H1 (cell line): ENCODE results near the gene GSTT4. TPM values are rescaled to one million over a fixed set of nuclear protein-coding genes. Genes with fewer than 3 reads are reported as not detected.

ENCODE experiments used
- CTCF ChIA-PET: fragments of 300-600 bp; sonication (Branson Sonifier 250); formaldehyde crosslinking; loops from one replicate; lab custom pipeline; 2021; ENCODE audit not compliant: partially characterized antibody; lab: Charles Lee
- POLR2A ChIA-PET: fragments of 300-600 bp; sonication (Branson Sonifier 250); formaldehyde crosslinking; loops from one replicate; lab custom pipeline; 2021; ENCODE audit warnings: inconsistent platforms; ENCODE audit not compliant: partially characterized antibody; lab: Charles Lee
- DNase-seq, 2 experiments: peaks; one replicate each; pipeline versions ENCODE4 v3.0.0 to v3.0.0-alpha.2; 2010 to 2022; ENCODE audit warnings: low spot score in 2 of 2, low read depth in 1 of 2, mixed read lengths in 1 of 2
- FAIRE-seq: peaks from 2 replicates; lab custom pipeline; 2011; peaks lifted over from hg19 to GRCh38; lab: Jason Lieb, UNC
- H2AFZ ChIP-seq: 2 replicates; pipeline ENCODE4 v1.8.1; 2012; ENCODE audit warnings: low read length, inconsistent platforms
- H2AK5ac ChIP-seq: 2 replicates; pipeline ENCODE4 v1.6.1; 2013; ENCODE audit warnings: low read depth, low read length
- H2BK120ac ChIP-seq: replicated peaks from 2 replicates; pipeline ENCODE3; 2013; ENCODE audit warnings: low read depth, low read length, inconsistent platforms
- H2BK12ac ChIP-seq: 2 replicates; pipeline ENCODE4 v1.6.1; 2013; ENCODE audit warnings: low read depth, low read length
- H2BK15ac ChIP-seq: 2 replicates; pipeline ENCODE4 v1.6.1; 2013; ENCODE audit warnings: low read length
- H2BK20ac ChIP-seq: 2 replicates; pipeline ENCODE4 v1.6.1; 2013; ENCODE audit warnings: low read length
- H2BK5ac ChIP-seq: 2 replicates; pipeline ENCODE4 v1.6.1; 2013; ENCODE audit warnings: low read depth, low read length
- H3K14ac ChIP-seq: 2 replicates; pipeline ENCODE4 v1.6.1; 2013; ENCODE audit warnings: inconsistent platforms; ENCODE audit not compliant: insufficient read length
- H3K18ac ChIP-seq: 2 replicates; pipeline ENCODE4 v1.6.1; 2013; ENCODE audit warnings: low read length; ENCODE audit errors: extremely low read depth
- H3K23ac ChIP-seq: 2 replicates; pipeline ENCODE4 v1.6.1; 2013; ENCODE audit warnings: inconsistent platforms; ENCODE audit not compliant: insufficient read length
- H3K23me2 ChIP-seq: 2 replicates; pipeline ENCODE4 v1.6.1; 2013; ENCODE audit warnings: low read depth, low read length
- H3K27ac ChIP-seq: 2 replicates; pipeline ENCODE4 v1.6.1; 2011; ENCODE audit warnings: low read depth, low read length, inconsistent platforms
- H3K27me3 ChIP-seq, 4 experiments: replicated peaks in 1 of 4; 1 replicate in 1 of 4; 2 replicates in 3 of 4; pipeline versions ENCODE4 v1.6.1 to v1.8.1; 2011 to 2013; ENCODE audit warnings: low read length in 3 of 4, mild to moderate bottlenecking in 3 of 4, inconsistent platforms in 2 of 4, mixed read lengths in 2 of 4, moderate library complexity in 1 of 4; ENCODE audit not compliant: control insufficient read depth in 3 of 4, insufficient read depth in 3 of 4; ENCODE audit errors: extremely low read depth in 1 of 4
- H3K36me3 ChIP-seq, 4 experiments: 2 replicates each; pipeline versions ENCODE4 v1.6.1 to v1.8.1; 2011 to 2013; ENCODE audit warnings: mild to moderate bottlenecking in 4 of 4, low read length in 3 of 4, moderate library complexity in 2 of 4, control low read depth in 1 of 4, inconsistent platforms in 1 of 4; ENCODE audit not compliant: insufficient read depth in 4 of 4, control insufficient read depth in 2 of 4
- H3K4ac ChIP-seq: replicated peaks from 2 replicates; pipeline ENCODE3; 2013; ENCODE audit warnings: low read length, low read depth, mixed read lengths, inconsistent platforms; ENCODE audit not compliant: insufficient read length
- H3K4me1 ChIP-seq, 4 experiments: replicated peaks in 1 of 4; 1 replicate in 1 of 4; 2 replicates in 3 of 4; pipeline versions ENCODE4 v1.6.1 to v1.8.1; 2011 to 2013; ENCODE audit warnings: low read length in 3 of 4, inconsistent platforms in 2 of 4, mixed read lengths in 1 of 4; ENCODE audit not compliant: insufficient read depth in 4 of 4, control insufficient read depth in 3 of 4
- H3K4me2 ChIP-seq, 2 experiments: 2 replicates each; pipeline versions ENCODE4 v1.6.1 to v1.8.1; 2011 to 2013; ENCODE audit warnings: low read depth in 2 of 2, low read length in 2 of 2, control low read depth in 1 of 2, inconsistent platforms in 1 of 2, mild to moderate bottlenecking in 1 of 2; ENCODE audit not compliant: insufficient read depth in 1 of 2
- H3K4me3 ChIP-seq, 4 experiments: fragments of 200-600, 300-600 bp in 1 of 4; sonication (generic), shearing (Covaris generic), sonication (Bioruptor Twin) in 1 of 4; 2 replicates each; pipeline versions ENCODE4 v1.5.1 to v1.8.1; 2011 to 2016; ENCODE audit warnings: low read length in 4 of 4, low read depth in 3 of 4, control low read depth in 2 of 4, inconsistent platforms in 2 of 4, mild to moderate bottlenecking in 2 of 4, mixed read lengths in 1 of 4, moderate library complexity in 1 of 4; ENCODE audit not compliant: insufficient read depth in 2 of 4; ENCODE audit errors: extremely low read depth in 1 of 4
- H3K56ac ChIP-seq: replicated peaks from 2 replicates; pipeline ENCODE3; 2013; ENCODE audit warnings: low read depth, mild to moderate bottlenecking, mixed read lengths, low read length, inconsistent platforms; ENCODE audit not compliant: insufficient read length
- H3K79me1 ChIP-seq: 2 replicates; pipeline ENCODE4 v1.6.1; 2013; ENCODE audit warnings: low read depth, low read length, control low read depth
- H3K79me2 ChIP-seq, 2 experiments: 2 replicates each; pipeline versions ENCODE4 v1.6.1 to v1.8.1; 2012 to 2013; ENCODE audit warnings: low read length in 2 of 2, mild to moderate bottlenecking in 2 of 2, inconsistent platforms in 1 of 2; ENCODE audit not compliant: insufficient read depth in 2 of 2, control insufficient read depth in 1 of 2
- H3K9ac ChIP-seq, 4 experiments: replicated peaks in 1 of 4; 1 replicate in 1 of 4; 2 replicates in 3 of 4; pipeline versions ENCODE4 v1.6.1 to v1.8.1; 2011 to 2013; ENCODE audit warnings: low read depth in 3 of 4, low read length in 3 of 4, control low read depth in 2 of 4, mild to moderate bottlenecking in 2 of 4, moderate library complexity in 2 of 4, inconsistent platforms in 1 of 4; ENCODE audit errors: extremely low read depth in 1 of 4
- H3K9me3 ChIP-seq, 2 experiments: 2 replicates each; pipeline versions ENCODE4 v1.6.1 to v1.8.1; 2012 to 2013; ENCODE audit warnings: mild to moderate bottlenecking in 2 of 2, moderate library complexity in 2 of 2, control low read depth in 1 of 2, inconsistent platforms in 1 of 2, low read depth in 1 of 2, low read length in 1 of 2, mixed read lengths in 1 of 2; ENCODE audit not compliant: insufficient read depth in 2 of 2
- H4K20me1 ChIP-seq, 2 experiments: replicated peaks in 1 of 2; 2 replicates each; pipeline versions ENCODE3 to v1.8.1; 2011 to 2013; ENCODE audit warnings: inconsistent platforms in 2 of 2, low read length in 2 of 2, mild to moderate bottlenecking in 1 of 2; ENCODE audit not compliant: insufficient read depth in 2 of 2, control insufficient read depth in 1 of 2
- H4K5ac ChIP-seq: 2 replicates; pipeline ENCODE4 v1.6.1; 2013; ENCODE audit warnings: low read length, low read depth, mixed read lengths, inconsistent platforms; ENCODE audit not compliant: insufficient read length
- H4K8ac ChIP-seq: 2 replicates; pipeline ENCODE4 v1.8.0; 2013; ENCODE audit warnings: mild to moderate bottlenecking, moderate library complexity, low read length, inconsistent platforms; ENCODE audit not compliant: insufficient read depth; ENCODE audit errors: extremely low read depth
- H4K91ac ChIP-seq: replicated peaks from 2 replicates; pipeline ENCODE3; 2013; ENCODE audit warnings: low read length, mixed read lengths, inconsistent platforms; ENCODE audit not compliant: insufficient read length
- ATF3 ChIP-seq: IDR thresholded peaks from 2 replicates; pipeline ENCODE4 v1.6.1; 2011; ENCODE audit warnings: low read depth, mild to moderate bottlenecking, low read length; ENCODE audit not compliant: insufficient read depth
- CHD1 ChIP-seq: IDR thresholded peaks from 2 replicates; pipeline ENCODE4 v1.6.1; 2012; ENCODE audit warnings: low read depth, low read length, improper control_type of control experiment
- CHD2 ChIP-seq: IDR thresholded peaks from 2 replicates; pipeline ENCODE4 v1.6.1; 2012; ENCODE audit warnings: low read length, improper control_type of control experiment
- E2F6 ChIP-seq: IDR thresholded peaks from 2 replicates; pipeline ENCODE4 v1.6.1; 2012; ENCODE audit warnings: inconsistent platforms
- EGR1 ChIP-seq: IDR thresholded peaks from 2 replicates; pipeline ENCODE4 v1.6.1; 2011; ENCODE audit warnings: low read depth, low read length, borderline replicate concordance
- FOSL1 ChIP-seq: IDR thresholded peaks from 2 replicates; pipeline ENCODE4 v1.6.1; 2011; ENCODE audit warnings: mild to moderate bottlenecking, low read depth, low read length, moderate library complexity; ENCODE audit not compliant: insufficient read depth
- JUN ChIP-seq: IDR thresholded peaks from 2 replicates; pipeline ENCODE4 v1.6.1; 2011; ENCODE audit warnings: low read depth, mild to moderate bottlenecking, improper control_type of control experiment, low read length
- KDM4A ChIP-seq: IDR thresholded peaks from one replicate; pipeline ENCODE4 v1.7.1; 2012; ENCODE audit warnings: low read depth, mild to moderate bottlenecking, moderate library complexity, low read length, inconsistent platforms; ENCODE audit not compliant: severe bottlenecking
- POLR2A ChIP-seq, 2 experiments: IDR thresholded peaks; 1 replicate in 1 of 2; 2 replicates in 1 of 2; pipeline ENCODE4 v1.6.1; 2011; ENCODE audit warnings: low read depth in 2 of 2, low read length in 2 of 2, mild to moderate bottlenecking in 2 of 2; ENCODE audit errors: control extremely low read depth in 1 of 2
- RAD21 ChIP-seq, 2 experiments: IDR thresholded peaks in 1 of 2; conservative IDR thresholded peaks in 1 of 2; 2 replicates each; pipeline ENCODE4 v1.6.1; 2011; ENCODE audit warnings: low read depth in 2 of 2, low read length in 2 of 2, improper control_type of control experiment in 1 of 2, inconsistent platforms in 1 of 2, mild to moderate bottlenecking in 1 of 2, moderate library complexity in 1 of 2
- SRF ChIP-seq: IDR thresholded peaks from 2 replicates; pipeline ENCODE4 v1.6.1; 2011; ENCODE audit warnings: mild to moderate bottlenecking, low read depth, low read length, moderate library complexity
- polyA plus RNA-seq, 7 experiments: library from polyadenylated mRNA; depleted of rRNA in 3 of 7; stranded (reverse) in 5 of 7; unstranded in 2 of 7; fragments of >200 nt in 5 of 7; fragments of 200-250 nt in 2 of 7; gene quantifications; 1 replicate in 5 of 7; 2 replicates in 1 of 7; 4 replicates in 1 of 7; pipeline versions ENCODE4 v1.2.1 to v1.2.3, GENCODE V29; 2011 to 2013; ENCODE audit warnings: missing spikeins in 2 of 7, mixed read lengths in 2 of 7
- total RNA-seq: library from RNA; stranded (reverse); fragmentation: NEBNext Ultra II Directional; extraction: Animal tissue kit (Norgen Biotek cat#: 25700); gene quantifications from 2 replicates; pipeline ENCODE4 v1.2.1, GENCODE V29; 2021

Gene GSTT4
- total and polyA plus RNA-seq, 2 of the 8 experiments (the other 6 are each of a cell fraction or from before 2014, with no cell fraction given): 0.14 TPM; not detected in 1

GRCh38 chr22:24023204-24023789, 18.0 kb upstream of the GSTT4 start:
- ChIA-PET POLR2A (no interaction called here), CTCF (no interaction called here)
- H2BK20ac ChIP-seq: no peak overlapping the region
- H3K18ac ChIP-seq: no peak overlapping the region
- H3K36me3 ChIP-seq: no peaks in the 10 kb centered on the region
- H3K4me2 ChIP-seq: no peak overlapping the region
- no peaks in the 10 kb centered on the region for H3K9me3 ChIP-seq
- no peak overlapping the region for H2AFZ ChIP-seq
- H3K79me1 ChIP-seq: peaks cover 4% of the 10 kb centered on the region
- no peak overlapping the region for H3K23ac ChIP-seq
- no peaks in the 10 kb centered on the region; a peak in 1 of 7 replicates for H3K4me1 ChIP-seq
- no peaks in the 10 kb centered on the region for H3K27me3 ChIP-seq
- H4K5ac ChIP-seq: no peak overlapping the region
- no peak for DNase-seq
- H2BK12ac ChIP-seq: no peak overlapping the region
- H2AK5ac ChIP-seq: no peak overlapping the region
- H2BK120ac ChIP-seq: no peak overlapping the region
- no peaks in the 10 kb centered on the region; the same call in 1 of the 2 replicates for H3K23me2 ChIP-seq
- no peak overlapping the region for H3K14ac ChIP-seq
- H3K9ac ChIP-seq: no peak overlapping the region
- H2BK5ac ChIP-seq: no peak overlapping the region
- H4K8ac ChIP-seq: no peak overlapping the region
- H3K27ac ChIP-seq: no peak overlapping the region
- H2BK15ac ChIP-seq: no peak overlapping the region
- no peak overlapping the region for H3K4ac ChIP-seq
- H4K91ac ChIP-seq: no peak overlapping the region
- FAIRE-seq: no peak
- no peak overlapping the region for H3K56ac ChIP-seq
- H3K4me3 ChIP-seq: no peak overlapping the region
- H4K20me1 ChIP-seq: no peaks in the 10 kb centered on the region
- TF ChIP-seq KDM4A (no peak), ATF3 (no peak), FOSL1 (no peak), EGR1 (no peak), JUN (no peak), CHD2 (no peak), POLR2A (IDR thresholded peaks at IDR 0.05; ENCODE audit: control extremely low read depth in 1 of 2, low read depth in 2 of 2, low read length in 2 of 2) (no peak), CHD1 (no peak), SRF (no peak), RAD21 (IDR thresholded peaks at IDR 0.05 in 1 of 2, conservative IDR thresholded peaks at IDR 0.05 in 1 of 2; ENCODE audit: low read depth in 2 of 2, low read length in 2 of 2) (no peak), E2F6 (no peak)
- TF ChIP-seq, all 59 proteins: peak for 0
- H3K79me2 ChIP-seq: peaks cover 0 to 70% of the 10 kb centered on the region in 2 experiments; a peak in 2 of 4 replicates
